Measurements from ENCODE around the gene DCHS1.
A peak's percentile ranks its signal among the peaks of the same experiment; 100 is the strongest.

DCHS1 gene

DNA sequence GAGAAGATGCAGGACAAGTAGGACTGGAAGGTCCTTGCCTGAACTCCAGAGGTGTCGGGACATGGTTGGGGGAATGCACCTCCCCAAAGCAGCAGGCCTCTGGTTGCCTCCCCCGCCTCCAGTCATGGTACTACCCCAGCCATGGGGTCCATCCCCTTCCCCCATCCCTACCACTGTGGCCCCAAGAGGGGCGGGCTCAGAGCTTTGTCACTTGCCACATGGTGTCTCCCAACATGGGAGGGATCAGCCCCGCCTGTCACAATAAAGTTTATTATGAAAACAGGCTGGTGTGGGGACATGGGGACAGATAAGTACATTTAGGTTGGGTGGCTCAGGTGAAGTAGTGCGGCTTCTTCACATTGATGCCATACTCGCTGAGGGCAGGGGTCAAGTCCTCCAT is 45.0 kb downstream of the DCHS1 start:
- no peak for DNase-seq

DNA sequence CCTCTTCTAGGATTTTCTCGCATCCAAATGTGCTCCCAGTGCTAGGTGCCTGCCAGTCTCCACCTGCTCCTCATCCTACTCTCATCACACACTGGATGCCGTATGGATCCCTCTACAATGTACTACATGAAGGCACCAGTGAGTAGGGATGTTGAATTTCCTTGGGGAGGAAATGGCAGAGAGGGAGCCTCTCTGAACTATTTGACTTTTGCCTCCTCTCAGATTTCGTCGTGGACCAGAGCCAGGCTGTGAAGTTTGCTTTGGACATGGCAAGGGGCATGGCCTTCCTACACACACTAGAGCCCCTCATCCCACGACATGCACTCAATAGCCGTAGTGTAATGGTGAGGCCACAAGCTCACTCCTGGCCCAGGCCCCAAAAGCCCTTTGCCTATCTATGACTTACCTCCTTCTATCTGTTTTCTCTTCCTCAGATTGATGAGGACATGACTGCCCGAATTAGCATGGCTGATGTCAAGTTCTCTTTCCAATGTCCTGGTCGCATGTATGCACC is 46.0 kb downstream of the DCHS1 start:
- no peak for DNase-seq

DNA sequence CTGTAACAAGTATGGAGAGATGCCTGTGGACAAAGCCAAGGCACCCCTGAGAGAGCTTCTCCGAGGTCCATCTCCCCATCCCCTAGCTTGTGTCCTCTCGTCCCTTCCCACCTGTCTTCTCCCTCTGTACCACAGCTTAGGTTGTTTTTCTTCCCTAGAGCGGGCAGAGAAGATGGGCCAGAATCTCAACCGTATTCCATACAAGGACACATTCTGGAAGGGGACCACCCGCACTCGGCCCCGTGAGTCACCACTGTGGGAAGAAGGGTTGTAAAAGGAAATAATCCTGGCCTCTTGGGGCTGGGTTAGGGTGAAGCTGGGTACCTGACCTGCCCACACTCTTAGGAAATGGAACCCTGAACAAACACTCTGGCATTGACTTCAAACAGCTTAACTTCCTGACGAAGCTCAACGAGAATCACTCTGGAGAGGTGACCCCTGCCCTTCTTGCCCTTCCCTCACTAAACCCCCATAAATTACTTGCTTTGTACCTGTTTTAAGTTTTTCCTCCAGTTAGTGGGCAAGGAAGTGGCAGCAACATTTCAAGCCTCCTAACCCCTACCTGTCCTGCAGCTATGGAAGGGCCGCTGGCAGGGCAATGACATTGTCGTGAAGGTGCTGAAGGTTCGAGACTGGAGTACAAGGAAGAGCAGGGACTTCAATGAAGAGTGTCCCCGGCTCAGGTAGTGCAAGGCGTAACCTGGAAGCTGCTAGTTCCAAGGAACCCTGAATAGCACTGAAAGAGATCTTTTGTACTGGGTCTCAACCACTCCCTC is 46.7 kb downstream of the DCHS1 start:
- no peak for DNase-seq

DNA sequence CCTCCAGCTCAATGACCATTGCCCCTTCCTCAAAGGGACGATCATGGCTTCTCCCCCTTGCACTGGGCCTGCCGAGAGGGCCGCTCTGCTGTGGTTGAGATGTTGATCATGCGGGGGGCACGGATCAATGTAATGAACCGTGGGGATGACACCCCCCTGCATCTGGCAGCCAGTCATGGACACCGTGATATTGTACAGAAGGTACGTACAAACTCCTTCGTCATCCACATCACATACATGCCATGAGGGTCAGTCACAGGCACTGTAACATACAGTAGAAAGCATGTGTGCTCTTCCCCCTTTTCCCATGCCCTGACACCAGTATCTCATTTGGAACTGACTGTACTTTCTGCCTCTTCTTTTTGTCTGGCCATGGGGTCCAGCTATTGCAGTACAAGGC is 47.6 kb downstream of the DCHS1 start:
- DNase-seq: no peak

DNA sequence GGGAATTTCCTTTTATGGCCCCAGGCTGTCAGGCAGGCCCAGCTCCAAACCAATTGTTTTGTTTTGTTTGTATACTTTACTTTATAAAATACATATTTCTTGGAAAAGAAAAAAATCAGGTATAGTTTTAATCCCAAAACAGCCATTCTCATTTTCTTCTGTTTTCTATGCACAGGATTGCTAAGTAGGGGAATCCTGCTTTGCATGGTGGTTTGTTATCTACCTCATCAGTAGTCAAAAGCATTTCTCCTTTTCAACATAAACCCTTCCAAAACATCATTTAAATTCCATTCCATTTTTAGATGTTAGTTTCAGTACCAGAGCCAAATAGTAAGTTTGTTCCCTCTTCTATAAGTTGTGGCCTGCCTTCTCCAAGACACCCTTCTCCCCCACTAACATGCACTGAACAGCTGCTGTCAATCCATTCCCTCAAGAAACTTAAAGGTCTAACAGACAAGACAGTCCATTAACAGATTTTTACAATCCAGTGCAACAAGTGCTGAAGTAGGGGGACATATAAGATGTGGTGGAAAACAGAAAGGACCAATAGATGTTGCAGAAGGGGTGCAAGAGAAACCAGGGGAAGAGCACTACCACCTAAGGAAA is 48.3 kb downstream of the DCHS1 start:
- no peak for DNase-seq

DNA sequence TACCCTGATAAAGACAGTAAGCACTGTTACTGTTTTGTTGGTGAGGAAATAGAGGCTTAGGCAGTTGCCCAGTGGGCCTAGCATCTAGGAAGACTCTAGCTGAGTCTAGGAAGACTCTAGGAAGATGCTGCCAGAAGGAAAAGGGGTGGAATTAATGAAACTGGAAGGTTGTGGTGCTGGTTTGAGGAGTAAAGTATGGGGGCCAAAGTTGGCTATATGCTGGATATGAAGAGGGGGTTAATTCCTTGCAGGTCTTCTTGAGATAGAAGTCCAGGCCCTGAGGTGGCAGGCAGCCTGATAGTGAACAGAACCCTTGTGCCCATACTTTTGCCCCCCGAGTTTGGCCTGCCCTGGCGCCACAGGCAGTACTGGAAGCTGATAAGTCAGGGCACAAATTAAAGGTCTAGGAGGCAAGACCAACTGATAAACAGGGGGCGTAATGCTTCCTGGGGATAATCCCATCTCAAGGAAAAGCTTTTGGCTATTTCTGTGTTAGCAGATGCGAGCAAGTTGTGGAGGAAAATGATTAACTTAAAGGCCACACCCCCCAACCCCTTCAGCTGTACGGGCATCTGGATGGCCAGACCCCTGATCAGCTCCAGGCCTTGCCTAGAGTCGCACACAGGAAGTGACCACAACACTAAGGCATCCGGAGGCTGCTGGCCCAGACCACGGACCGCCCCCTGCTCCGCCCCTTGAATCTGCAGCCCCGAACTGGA is 49.0 kb downstream of the DCHS1 start:
- DNase-seq: no peak

DNA sequence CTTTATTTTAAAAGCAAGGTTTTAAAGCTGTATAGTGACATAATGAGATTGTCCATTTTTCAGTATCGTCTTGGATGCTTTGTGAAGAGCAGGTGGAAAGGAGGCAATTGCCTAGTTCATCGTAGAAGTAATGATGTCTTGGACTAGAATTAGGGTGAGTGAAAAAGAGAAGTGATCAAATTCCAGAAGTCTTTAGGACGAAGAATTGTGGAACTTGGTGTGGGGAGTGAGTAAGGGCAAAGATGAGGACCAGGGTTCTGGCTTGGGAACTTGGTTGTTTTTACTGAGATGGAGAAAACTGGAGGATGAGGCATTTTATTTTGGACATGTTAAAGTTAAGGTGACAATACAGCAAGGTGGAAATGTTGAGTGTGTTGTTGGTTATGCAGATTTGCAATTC is 50.8 kb downstream of the DCHS1 start:
- no peak for DNase-seq

DNA sequence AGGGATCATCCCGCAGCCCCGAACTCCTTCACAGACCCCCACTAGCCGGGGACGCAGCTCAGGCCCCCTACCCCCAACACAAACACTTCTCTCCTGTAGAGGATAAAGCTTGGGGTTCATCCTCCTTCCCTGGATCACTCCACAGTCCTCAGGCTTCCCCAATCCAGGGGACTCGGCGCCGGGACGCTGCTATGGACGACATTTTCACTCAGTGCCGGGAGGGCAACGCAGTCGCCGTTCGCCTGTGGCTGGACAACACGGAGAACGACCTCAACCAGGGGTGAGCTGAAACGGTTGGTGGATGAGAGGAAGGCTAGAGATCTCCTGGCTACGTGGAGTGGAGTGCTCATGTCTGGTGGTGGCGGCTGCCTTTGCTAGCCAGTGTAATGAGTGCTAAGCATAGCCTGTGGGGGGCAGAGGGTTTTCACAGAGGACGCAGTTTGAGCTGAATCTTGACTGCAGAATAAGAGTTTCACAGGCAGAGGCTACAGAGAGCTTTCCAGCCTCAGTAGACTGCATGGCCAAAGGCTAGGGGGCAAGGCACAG is 51.5 kb downstream of the DCHS1 start:
- peak; percentile 51 for DNase-seq

DNA sequence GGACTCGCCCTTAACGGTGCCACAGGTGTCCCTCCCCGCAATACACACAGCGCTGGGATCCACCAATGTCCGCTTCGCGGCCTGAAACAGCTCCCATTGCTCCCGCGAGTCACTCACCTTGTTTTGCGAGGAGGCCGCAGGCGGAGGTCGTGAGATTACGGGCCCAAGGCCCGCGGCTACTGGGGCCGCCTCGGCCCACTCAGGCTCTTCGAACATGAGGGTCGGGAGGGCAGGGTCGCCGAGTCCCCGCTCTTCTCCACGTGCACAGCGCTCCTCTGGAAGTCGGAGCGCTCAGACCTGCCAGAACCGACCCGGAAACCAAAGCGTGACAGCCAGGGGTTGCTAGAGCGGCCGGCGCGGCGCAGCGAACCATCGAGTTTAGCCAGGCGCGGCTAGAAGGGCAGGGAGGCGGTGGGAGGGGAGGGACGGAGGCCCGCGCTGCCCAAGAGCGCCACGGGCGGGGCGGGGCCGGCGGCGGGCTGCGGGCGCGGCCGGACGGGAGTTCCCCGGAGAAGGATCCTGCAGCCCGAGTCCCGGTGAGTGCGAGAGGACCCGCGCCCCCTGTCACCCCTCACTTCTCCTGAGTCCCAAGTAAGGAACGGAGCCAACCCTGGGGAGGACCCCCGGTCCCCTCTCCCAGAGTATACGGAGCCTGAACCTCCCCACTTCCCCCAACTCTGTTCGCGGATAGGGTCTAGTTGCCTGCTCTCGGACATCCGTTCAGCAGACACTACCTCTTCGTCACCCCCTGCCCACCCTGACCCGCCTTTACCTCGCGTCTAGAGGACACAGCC is 52.1 kb downstream of the DCHS1 start, which contains the start of the genes ILK and RRP8:
ILK (plus strand) TSS at position 488 of the 794 bp plus-strand sequence. CDS start 498 bp downstream, outside the sequence.
RRP8 (minus strand) TSS at position 330 of the 794 bp plus-strand sequence; CDS start at position 216, 114 bp downstream.
- peak; percentile 81 for DNase-seq

DNA sequence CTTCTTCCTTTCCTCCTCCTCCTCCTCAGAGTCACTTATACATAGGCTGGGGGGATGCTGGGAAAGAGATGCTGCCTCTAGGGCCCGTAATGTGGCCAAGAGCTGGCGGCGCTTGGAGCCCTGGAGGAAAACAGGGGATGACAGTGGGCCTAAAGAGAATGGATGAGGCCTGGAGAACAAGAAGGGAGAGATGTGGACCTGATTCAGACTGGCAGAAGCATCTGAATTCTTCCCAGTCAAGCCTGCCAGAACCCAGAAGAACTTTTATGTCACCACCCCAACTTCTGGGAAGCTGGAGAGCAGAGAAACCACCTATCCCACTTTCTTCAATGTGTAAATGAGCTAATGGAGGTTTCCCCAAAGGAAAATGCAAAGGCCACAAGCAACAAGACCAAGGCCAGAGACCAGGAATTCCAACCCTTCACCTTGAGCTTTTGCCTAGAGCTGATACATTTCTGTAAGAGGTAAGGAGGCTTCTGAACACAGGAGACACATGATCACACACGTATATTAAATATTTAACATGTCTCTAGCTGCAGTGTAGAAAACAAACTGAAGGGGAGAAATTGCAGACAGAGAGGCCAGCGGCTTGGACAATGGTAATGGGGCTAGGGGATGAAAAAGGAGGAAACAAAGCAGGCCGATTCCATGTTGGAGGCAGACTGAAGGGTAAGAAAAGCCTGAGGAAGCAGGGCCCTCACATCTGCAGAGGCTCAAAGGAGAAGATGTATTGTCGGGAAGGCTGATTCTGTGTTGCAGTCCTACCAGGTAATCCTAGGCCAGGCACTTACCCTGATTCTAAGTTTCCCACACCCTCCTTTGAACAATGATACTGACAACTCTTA is 53.3 kb downstream of the DCHS1 start:
- no peak for DNase-seq

DNA sequence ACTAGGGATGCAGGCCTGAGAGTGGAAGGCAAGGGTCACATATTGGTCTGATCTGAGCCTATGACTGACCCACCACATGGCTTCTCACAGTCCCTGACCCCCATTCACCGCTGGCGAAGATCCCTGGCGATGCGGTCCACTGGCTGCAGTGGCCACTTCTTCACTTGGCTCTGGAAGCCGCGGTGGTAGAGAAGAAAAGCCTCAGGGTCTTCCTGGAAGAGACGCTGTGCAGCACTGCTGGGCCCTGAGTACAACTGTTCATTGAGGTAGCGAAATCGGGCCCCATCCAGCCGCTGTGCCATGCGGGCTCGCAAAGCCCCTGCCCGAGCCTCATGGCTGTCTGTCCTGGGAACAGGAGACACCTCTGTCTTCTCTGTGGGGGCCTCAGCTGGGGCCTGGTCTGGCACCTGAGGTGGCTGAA is 54.6 kb downstream of the DCHS1 start:
- DNase-seq: no peak

DNA sequence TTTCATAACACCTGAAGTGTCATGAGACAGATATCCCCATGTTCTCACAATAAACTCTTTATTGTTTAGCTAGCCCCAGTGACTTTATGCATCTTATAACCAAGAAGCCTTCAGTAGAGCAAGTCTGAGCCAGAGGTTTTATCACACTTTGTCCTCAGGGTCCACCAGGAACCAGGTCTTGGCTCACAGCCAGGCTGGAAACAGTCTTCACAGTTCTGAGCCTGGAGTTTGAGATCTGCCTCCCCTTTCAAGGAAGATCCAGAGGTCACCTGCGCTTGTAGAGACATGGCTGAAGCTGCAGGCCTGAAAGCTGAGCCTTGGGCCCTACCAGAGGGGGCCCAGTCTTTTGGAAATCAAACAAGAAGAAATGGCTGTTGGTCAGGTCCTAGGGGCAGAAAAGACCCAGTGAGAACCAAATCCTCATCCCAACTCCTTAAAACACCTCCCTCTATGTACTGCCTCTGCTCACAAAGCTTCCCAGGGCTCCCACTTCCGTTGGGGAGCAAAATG is 55.7 kb downstream of the DCHS1 start:
- no peak for DNase-seq

DNA sequence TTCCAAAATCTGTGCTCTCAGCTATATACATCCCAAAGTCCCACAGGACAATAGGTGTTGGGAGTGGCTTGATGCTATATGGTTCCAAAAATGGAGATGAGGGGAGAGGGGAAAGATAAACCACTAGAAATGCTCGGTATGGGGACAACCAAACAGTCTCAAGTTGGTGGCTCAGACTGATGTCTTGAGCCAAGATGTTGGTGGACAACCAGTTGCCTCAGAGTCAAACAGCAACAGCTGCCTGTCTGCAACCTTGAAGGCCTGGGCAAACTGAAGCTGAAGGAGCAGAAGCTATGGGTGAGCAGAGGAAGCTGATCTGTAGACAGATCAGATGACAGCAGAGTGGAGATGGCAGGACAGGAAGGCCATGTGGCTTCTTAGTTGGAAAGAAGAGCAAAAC is 56.2 kb downstream of the DCHS1 start:
- no peak for DNase-seq

DNA sequence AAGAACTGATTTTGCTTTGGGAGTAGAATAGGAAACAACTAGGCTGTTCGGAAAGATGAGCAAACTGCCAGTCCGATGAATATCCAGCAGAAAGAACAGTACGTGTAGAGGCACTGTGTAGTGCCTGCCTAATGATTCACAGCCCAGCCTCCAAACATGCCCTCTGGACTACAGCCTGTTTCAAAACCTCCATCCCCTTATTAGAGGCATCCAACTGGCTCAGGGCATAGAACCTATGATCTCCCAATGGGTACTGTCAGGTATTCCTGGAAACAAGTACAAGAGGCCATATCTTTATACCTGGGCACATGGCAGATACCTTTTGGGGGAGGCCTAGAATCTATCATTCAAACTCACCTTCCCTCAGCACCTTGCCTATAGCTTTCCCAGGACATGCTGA is 57.1 kb downstream of the DCHS1 start:
- no peak for DNase-seq

DNA sequence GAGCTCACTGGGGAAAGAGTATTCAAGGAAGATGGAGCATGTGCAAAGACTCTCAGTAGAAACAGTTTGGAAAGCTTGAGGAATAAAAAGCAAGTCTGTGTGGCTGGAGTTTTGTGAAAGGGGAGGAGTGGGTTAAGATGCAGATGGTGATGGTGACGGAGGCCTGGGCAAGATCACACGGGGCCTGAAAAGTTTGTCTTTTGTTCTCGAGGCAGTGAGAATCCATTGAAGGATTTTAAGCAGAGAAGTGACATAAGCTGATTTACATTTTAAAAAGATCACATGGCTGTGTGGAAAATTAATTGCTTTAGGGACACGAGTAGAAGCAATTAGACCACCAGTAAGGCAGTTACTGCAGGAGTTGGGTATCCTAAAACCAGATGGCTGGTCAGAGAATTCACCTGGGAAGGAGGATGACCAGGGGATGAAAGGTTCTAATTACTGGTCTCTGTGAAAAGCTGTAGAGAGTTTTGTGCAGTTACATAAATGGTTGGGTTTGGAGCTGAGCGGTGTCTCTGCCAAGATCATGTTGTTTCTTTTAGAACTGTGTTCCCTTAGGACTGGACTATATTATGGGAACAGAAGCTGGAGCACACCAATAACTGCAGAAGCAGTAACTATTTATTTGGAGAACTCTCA is 59.3 kb downstream of the DCHS1 start:
- no peak for DNase-seq

DNA sequence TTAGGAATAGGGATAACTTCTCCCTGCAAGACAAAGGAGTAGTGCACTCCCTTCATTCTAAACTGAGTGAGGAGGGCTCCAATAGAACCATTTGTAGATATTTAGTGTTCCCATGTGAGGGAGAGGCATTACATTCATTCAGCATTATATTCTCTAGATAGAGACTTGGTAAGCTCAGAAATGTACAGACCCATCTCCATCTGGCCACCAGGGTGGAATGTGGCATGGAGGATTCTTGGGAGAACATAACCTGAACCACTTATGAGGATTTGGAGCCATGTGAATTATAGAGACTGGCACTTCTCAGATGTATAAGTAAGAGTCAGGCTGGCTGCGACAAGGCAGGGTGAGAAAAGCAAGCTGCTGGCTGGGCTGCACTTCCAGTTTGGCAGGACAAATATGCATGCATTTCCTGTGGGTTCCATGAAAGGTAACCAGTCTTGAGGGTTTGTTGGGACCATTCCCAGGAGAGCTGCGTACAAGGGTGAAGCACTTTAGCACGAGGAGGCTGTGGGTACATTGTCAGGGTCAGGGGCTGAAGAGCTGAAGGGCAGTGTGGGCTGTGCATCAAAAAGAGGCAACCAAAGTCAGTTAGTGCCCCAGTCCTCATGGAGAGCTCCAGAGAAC is 61.4 kb downstream of the DCHS1 start:
- DNase-seq: no peak

DNA sequence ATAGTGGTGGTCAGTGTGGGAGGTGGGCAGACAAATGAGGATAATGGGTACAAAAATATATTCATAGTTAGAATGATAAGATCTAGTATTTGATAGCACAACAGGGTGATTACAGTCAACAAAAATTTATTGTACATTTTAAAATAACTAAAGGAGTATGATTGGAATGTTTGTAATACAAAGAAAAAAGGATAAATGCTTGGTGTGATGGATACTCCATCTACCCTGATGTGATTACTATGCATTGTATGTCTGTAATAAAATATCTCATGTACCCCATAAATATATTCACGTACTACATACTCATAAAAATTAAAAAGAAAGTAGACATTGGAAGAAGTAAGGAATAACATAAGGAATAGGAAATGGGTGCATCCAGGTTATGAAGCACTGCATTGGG is 67.6 kb downstream of the DCHS1 start:
- DNase-seq: no peak

DNA sequence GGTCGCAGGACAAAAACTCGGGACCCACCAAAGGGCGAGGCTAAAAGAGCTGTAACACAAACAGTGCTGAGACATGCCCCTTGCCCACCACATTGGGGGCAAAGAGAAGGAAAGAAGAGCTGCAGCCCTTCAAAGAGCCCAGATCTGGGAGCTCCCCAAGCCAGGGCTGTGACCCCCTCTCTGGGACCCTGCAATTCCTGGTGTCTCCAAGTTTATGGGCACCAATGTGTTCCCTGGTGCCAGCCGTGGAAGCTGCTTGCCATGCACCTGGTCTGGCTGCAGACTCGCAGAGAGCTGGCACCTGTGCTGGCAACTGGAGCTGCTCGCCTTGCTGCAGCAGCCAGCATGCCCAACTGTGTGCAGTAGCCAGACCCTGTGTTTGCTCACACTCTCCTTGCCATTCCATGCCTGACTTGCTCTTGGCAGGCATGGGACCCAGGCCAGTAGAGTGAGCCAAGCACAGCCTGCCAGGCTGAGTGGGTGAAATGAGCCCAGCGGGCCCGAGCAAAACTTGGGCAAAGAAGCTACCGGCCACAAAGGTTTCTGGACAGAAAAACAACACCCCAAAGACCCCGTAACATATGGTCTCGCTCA is 68.2 kb downstream of the DCHS1 start:
- no peak for DNase-seq

DNA sequence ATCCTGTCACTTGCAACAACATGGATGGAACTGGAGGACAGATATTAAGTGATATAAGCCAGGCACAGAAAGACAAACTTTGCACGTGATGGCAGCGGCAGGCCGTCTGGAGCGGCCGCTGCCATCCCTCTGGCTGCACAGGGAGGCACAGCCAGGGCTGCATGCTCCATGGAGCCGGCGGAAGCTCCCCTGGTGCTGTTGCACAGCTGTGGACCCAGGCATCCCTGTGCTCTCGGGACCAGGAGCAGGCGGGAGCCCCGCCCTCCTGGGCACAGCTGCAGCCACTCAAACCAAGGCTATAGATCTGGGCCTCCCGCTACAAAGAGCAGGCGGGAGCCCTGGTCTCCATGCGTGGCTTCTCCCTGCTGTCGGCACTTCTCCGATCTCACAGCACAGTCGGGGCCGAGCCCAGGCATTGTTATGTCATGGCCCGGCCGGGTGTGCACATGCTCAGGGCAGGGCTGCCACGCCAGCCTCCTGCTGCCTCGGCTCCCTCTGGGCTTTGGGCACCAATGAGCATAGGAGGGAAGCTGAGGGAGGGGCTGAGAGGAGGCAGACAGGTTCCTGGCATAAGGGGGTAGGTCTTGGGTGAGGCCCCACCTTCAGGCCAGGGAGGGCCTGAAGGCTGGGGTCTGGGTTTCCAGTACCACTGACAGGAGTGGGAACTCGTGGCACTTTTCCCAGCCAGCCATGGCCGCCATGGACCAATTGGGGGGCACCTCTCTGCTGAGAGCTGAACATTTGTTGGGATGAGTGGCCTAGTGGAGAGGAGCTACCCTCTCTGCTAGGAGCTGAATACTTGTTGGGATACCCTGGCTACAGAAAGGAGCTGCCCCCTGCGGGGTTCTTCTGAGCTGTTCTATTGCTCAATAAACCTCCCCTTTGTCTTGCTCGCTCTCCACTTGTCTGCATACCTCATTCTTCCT is 68.9 kb downstream of the DCHS1 start:
- no peak for DNase-seq
